KMS-11 (cell line): Measurements from ENCODE around the gene CCDC27.

Experiments used
- H2AFZ ChIP-seq: fragments of 200-600 bp; sonication (generic); 2 replicates; pipeline ENCODE4 v1.6.1; 2016; ENCODE audit warnings: antibody characterized with exemption, mixed run types, low read depth
- H3K27ac ChIP-seq: fragments of 200-600 bp; sonication (generic); 2 replicates; pipeline ENCODE4 v1.6.1; 2016; ENCODE audit warnings: mild to moderate bottlenecking, mixed run types
- H3K27me3 ChIP-seq: fragments of 200-600 bp; sonication (generic); 2 replicates; pipeline ENCODE4 v1.6.1; 2017; ENCODE audit warnings: mild to moderate bottlenecking, low read depth, mixed run types, moderate library complexity; ENCODE audit not compliant: insufficient read depth
- H3K36me3 ChIP-seq: fragments of 200-600 bp; sonication (generic); 2 replicates; pipeline ENCODE4 v1.6.1; 2017; ENCODE audit warnings: mild to moderate bottlenecking, mixed run types; ENCODE audit not compliant: insufficient read depth
- H3K4me1 ChIP-seq: fragments of 200-600 bp; sonication (generic); 2 replicates; pipeline ENCODE4 v1.6.1; 2016; ENCODE audit warnings: mild to moderate bottlenecking, low read depth, mixed run types; ENCODE audit not compliant: poor library complexity, severe bottlenecking
- H3K4me2 ChIP-seq: fragments of 200-600 bp; sonication (generic); 2 replicates; pipeline ENCODE4 v1.7.0; 2016; ENCODE audit warnings: mild to moderate bottlenecking, mixed run types
- H3K4me3 ChIP-seq: fragments of 200-600 bp; sonication (generic); IDR thresholded peaks from 2 replicates; pipeline ENCODE4 v1.6.1; 2017; ENCODE audit warnings: low read depth, low read length, mixed read lengths; ENCODE audit not compliant: insufficient read depth
- H3K79me2 ChIP-seq: fragments of 200-600 bp; sonication (generic); 2 replicates; pipeline ENCODE4 v1.6.1; 2016; ENCODE audit warnings: low read depth, mixed run types; ENCODE audit not compliant: insufficient read depth
- H3K9ac ChIP-seq: fragments of 200-600 bp; sonication (generic); 2 replicates; pipeline ENCODE4 v1.6.1; 2016; ENCODE audit warnings: mild to moderate bottlenecking, mixed run types
- H4K20me1 ChIP-seq: fragments of 200-600 bp; sonication (generic); 2 replicates; pipeline ENCODE4 v1.6.1; 2016; ENCODE audit warnings: mild to moderate bottlenecking, mixed run types; ENCODE audit not compliant: insufficient read depth
- TF ChIP-seq, protein P1 (sequence below): fragments of 200-600 bp; sonication (generic); conservative IDR thresholded peaks from 2 replicates; pipeline ENCODE4 v1.6.1; 2017; ENCODE audit warnings: low read depth, mild to moderate bottlenecking, antibody characterized with exemption, low read length, moderate library complexity, mixed read lengths

CCDC27 gene

GRCh38 chr1:3716351-3716750 lies 35.9 kb upstream of the CCDC27 start:
- Histone ChIP-seq H3K9ac (no peak overlapping the region), H3K27me3 (peaks cover 97% of the 10 kb centered on the region), H2AFZ (no peak overlapping the region), H3K4me2 (no peak overlapping the region), H3K36me3 (no peaks in the 10 kb centered on the region), H3K4me3 (no peak overlapping the region), H3K27ac (no peak overlapping the region), H3K79me2 (no peaks in the 10 kb centered on the region), H4K20me1 (no peaks in the 10 kb centered on the region), H3K4me1 (no peaks in the 10 kb centered on the region)
- TF ChIP-seq, protein P1, sequence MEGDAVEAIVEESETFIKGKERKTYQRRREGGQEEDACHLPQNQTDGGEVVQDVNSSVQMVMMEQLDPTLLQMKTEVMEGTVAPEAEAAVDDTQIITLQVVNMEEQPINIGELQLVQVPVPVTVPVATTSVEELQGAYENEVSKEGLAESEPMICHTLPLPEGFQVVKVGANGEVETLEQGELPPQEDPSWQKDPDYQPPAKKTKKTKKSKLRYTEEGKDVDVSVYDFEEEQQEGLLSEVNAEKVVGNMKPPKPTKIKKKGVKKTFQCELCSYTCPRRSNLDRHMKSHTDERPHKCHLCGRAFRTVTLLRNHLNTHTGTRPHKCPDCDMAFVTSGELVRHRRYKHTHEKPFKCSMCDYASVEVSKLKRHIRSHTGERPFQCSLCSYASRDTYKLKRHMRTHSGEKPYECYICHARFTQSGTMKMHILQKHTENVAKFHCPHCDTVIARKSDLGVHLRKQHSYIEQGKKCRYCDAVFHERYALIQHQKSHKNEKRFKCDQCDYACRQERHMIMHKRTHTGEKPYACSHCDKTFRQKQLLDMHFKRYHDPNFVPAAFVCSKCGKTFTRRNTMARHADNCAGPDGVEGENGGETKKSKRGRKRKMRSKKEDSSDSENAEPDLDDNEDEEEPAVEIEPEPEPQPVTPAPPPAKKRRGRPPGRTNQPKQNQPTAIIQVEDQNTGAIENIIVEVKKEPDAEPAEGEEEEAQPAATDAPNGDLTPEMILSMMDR, result no peak

- no peaks in the 10 kb centered on the region for H3K36me3 ChIP-seq
- H3K27me3 ChIP-seq, result peaks cover 96% of the 10 kb centered on the region
- H3K27ac ChIP-seq, result no peak overlapping the region
- no peaks in the 10 kb centered on the region for H3K4me1 ChIP-seq
- no peak overlapping the region for H3K4me2 ChIP-seq
- TF ChIP-seq, protein P1, result no peak
- H2AFZ ChIP-seq, result no peak overlapping the region
- H4K20me1 ChIP-seq, result no peaks in the 10 kb centered on the region
- no peak overlapping the region for H3K4me3 ChIP-seq
- no peak overlapping the region for H3K9ac ChIP-seq
- H3K79me2 ChIP-seq, result no peaks in the 10 kb centered on the region
Observed at GRCh38 chr1:3717041-3717714, 35.1 kb upstream of the CCDC27 start.

GRCh38 chr1:3717715-3718601 lies 34.3 kb upstream of the CCDC27 start:
- peaks cover 96% of the 10 kb centered on the region for H3K27me3 ChIP-seq
- H4K20me1 ChIP-seq, result no peaks in the 10 kb centered on the region
- no peaks in the 10 kb centered on the region for H3K79me2 ChIP-seq
- no peaks in the 10 kb centered on the region for H3K36me3 ChIP-seq
- TF ChIP-seq, protein P1, result no peak
- H3K4me1 ChIP-seq, result no peaks in the 10 kb centered on the region
- no peak overlapping the region for H3K4me2 ChIP-seq
- H2AFZ ChIP-seq, result no peak overlapping the region
- no peak overlapping the region for H3K4me3 ChIP-seq
- no peak overlapping the region for H3K9ac ChIP-seq
- no peak overlapping the region for H3K27ac ChIP-seq

GRCh38 chr1:3718764-3719163 lies 33.5 kb upstream of the CCDC27 start:
- Histone ChIP-seq H3K4me3 (no peak overlapping the region), H3K36me3 (no peaks in the 10 kb centered on the region), H3K27ac (no peak overlapping the region), H3K27me3 (peaks cover 97% of the 10 kb centered on the region), H3K4me2 (no peak overlapping the region), H3K9ac (no peak overlapping the region), H3K4me1 (no peaks in the 10 kb centered on the region), H4K20me1 (no peaks in the 10 kb centered on the region), H3K79me2 (no peaks in the 10 kb centered on the region), H2AFZ (no peak overlapping the region)
- TF ChIP-seq, protein P1, result no peak
